K562 (cell line): Measurements from ENCODE around the gene XIRP1. TPM values are rescaled to one million over a fixed set of nuclear protein-coding genes. Genes with fewer than 3 reads are reported as not detected.
A peak's percentile ranks its signal among the peaks of the same experiment; 100 is the strongest.

Experiments
- ATAC-seq: fragments of 200-7000 bp; cut with Tn5 transposase; 3 replicates; pipeline ENCODE4 v1.9.1; 2020; ENCODE audit warnings: moderate library complexity
- BruUV-seq: library from RNA; stranded (reverse); fragments of 400-500 nt; replicated peaks from 2 replicates; lab custom pipeline; 2021; lab: Mats Ljungman, UMichigan
- CTCF ChIA-PET: fragments of 300-600 bp; formaldehyde crosslinking; extraction: SDS; loops from one replicate; lab custom pipeline; 2021; ENCODE audit warnings: low intra/inter-chr PET ratio; lab: Yijun Ruan, JAX
- POLR2A ChIA-PET: fragments of 300-600, 350-650 bp; sonication (Branson Sonifier 250); formaldehyde crosslinking; extraction: SDS; loops from one replicate; lab custom pipeline; 2021; ENCODE audit warnings: antibody characterized with exemption, inconsistent platforms; lab: Yijun Ruan, JAX
- DNase-seq, 4 experiments: peaks; one replicate each; pipeline versions ENCODE4 v3.0.0 to v3.0.0-alpha.2; 2011 to 2018; ENCODE audit warnings: low spot score in 3 of 4, mixed read lengths in 3 of 4; ENCODE audit errors: extremely low read depth in 1 of 4
- FAIRE-seq: peaks from 2 replicates; lab custom pipeline; 2011; peaks lifted over from hg19 to GRCh38; lab: Jason Lieb, UNC
- H2AFZ ChIP-seq: 2 replicates; pipeline ENCODE4 v1.6.0; 2011; ENCODE audit warnings: low read depth, low read length, control low read depth, inconsistent platforms
- H3K27ac ChIP-seq: fragments of 200-600 bp; 3 replicates; pipeline ENCODE4 v1.8.0; 2011; ENCODE audit warnings: low read depth, mild to moderate bottlenecking, control low read depth, inconsistent platforms, low read length, moderate library complexity, mixed read lengths; ENCODE audit errors: extremely low read depth
- H3K27me3 ChIP-seq, 2 experiments: fragments of 300-600 bp in 1 of 2; 2 replicates in 1 of 2; 3 replicates in 1 of 2; pipeline versions ENCODE4 v1.6.0 to v1.8.0; 2011; ENCODE audit warnings: inconsistent platforms in 2 of 2, low read length in 2 of 2, mild to moderate bottlenecking in 1 of 2, mixed read lengths in 1 of 2, moderate library complexity in 1 of 2; ENCODE audit not compliant: control insufficient read depth in 2 of 2, insufficient read depth in 2 of 2
- H3K36me3 ChIP-seq: fragments of 300-600 bp; 3 replicates; pipeline ENCODE4 v1.8.0; 2011; ENCODE audit warnings: mild to moderate bottlenecking, low read length, inconsistent platforms; ENCODE audit not compliant: control insufficient read depth, insufficient read depth
- H3K4me1 ChIP-seq, 2 experiments: fragments of 200-600 bp in 1 of 2; replicated peaks in 1 of 2; 2 replicates in 1 of 2; 3 replicates in 1 of 2; pipeline versions ENCODE4 v1.5.1 to v1.8.0; 2011; ENCODE audit warnings: inconsistent platforms in 2 of 2, low read length in 2 of 2, mild to moderate bottlenecking in 1 of 2, mixed read lengths in 1 of 2, moderate library complexity in 1 of 2; ENCODE audit not compliant: control insufficient read depth in 2 of 2, insufficient read depth in 2 of 2
- H3K4me2 ChIP-seq: 2 replicates; pipeline ENCODE4 v1.6.1; 2011; ENCODE audit warnings: low read length, control low read depth, inconsistent platforms, mixed read lengths; ENCODE audit not compliant: insufficient read depth
- H3K4me3 ChIP-seq: fragments of 200-600 bp; sonication (generic), shearing (Covaris generic); 2 replicates; pipeline ENCODE4 v1.5.1; 2016; ENCODE audit warnings: control low read depth, inconsistent platforms
- H3K79me2 ChIP-seq: fragments of 200-600 bp; 3 replicates; pipeline ENCODE4 v1.8.0; 2011; ENCODE audit warnings: low read length, inconsistent platforms; ENCODE audit not compliant: control insufficient read depth, insufficient read depth
- H3K9ac ChIP-seq, 2 experiments: 2 replicates each; pipeline versions ENCODE4 v1.6.0 to v1.6.1; 2011; ENCODE audit warnings: low read depth in 2 of 2, low read length in 2 of 2, control low read depth in 1 of 2, inconsistent platforms in 1 of 2, mild to moderate bottlenecking in 1 of 2, mixed read lengths in 1 of 2; ENCODE audit not compliant: insufficient read depth in 1 of 2
- H3K9me1 ChIP-seq: one replicate; pipeline ENCODE4 v1.6.0; 2011; ENCODE audit warnings: inconsistent platforms, mild to moderate bottlenecking, low read length, moderate library complexity; ENCODE audit not compliant: control insufficient read depth, insufficient read depth
- H3K9me3 ChIP-seq: replicated peaks from 2 replicates; pipeline ENCODE4 v1.5.1; 2011; ENCODE audit warnings: low read depth, low read length, inconsistent platforms; ENCODE audit not compliant: control insufficient read depth, insufficient read depth
- H4K20me1 ChIP-seq: replicated peaks from 2 replicates; pipeline ENCODE4 v1.6.1; 2011; ENCODE audit warnings: low read length, inconsistent platforms, mixed read lengths; ENCODE audit not compliant: control insufficient read depth, insufficient read depth
- ARNT ChIP-seq, 2 experiments: fragments of 450-650 bp; IDR thresholded peaks; 2 replicates each; pipeline ENCODE4 v1.6.1; 2016; ENCODE audit warnings: mild to moderate bottlenecking in 1 of 2
- CTCF ChIP-seq, 3 experiments: IDR thresholded peaks in 2 of 3; conservative IDR thresholded peaks in 1 of 3; 2 replicates each; pipeline ENCODE4 v1.5.1; 2011 to 2012; ENCODE audit warnings: low read length in 3 of 3, mild to moderate bottlenecking in 3 of 3, control low read depth in 2 of 3, improper control_type of control experiment in 1 of 3, inconsistent platforms in 1 of 3, low read depth in 1 of 3, mixed read lengths in 1 of 3, moderate library complexity in 1 of 3; ENCODE audit not compliant: insufficient read depth in 2 of 3
- ELK1 ChIP-seq: sonication (generic); formaldehyde crosslinking; IDR thresholded peaks from 2 replicates; pipeline ENCODE4 v1.8.1; 2022; ENCODE audit warnings: missing genetic modification reagents
- ETV6 ChIP-seq, 3 experiments: fragments of 150-350 bp in 1 of 3; sonication (generic) in 1 of 3; formaldehyde crosslinking in 1 of 3; IDR thresholded peaks; 2 replicates each; pipeline versions ENCODE4 v1.6.1 to v1.8.0; 2014 to 2022; ENCODE audit warnings: borderline replicate concordance in 2 of 3, low read depth in 2 of 3, antibody characterized with exemption in 1 of 3, low read length in 1 of 3, mild to moderate bottlenecking in 1 of 3, missing genetic modification reagents in 1 of 3
- GATAD2B ChIP-seq: fragments of 450-650 bp; IDR thresholded peaks from 2 replicates; pipeline ENCODE4 v1.6.1; 2017; ENCODE audit warnings: mild to moderate bottlenecking, borderline replicate concordance
- JUND ChIP-seq, 2 experiments: IDR thresholded peaks; 2 replicates in 1 of 2; 3 replicates in 1 of 2; pipeline ENCODE4 v1.6.1; 2011; ENCODE audit warnings: borderline replicate concordance in 2 of 2, low read depth in 2 of 2, low read length in 2 of 2, improper control_type of control experiment in 1 of 2, missing biosample characterization in 1 of 2, missing genetic modification characterization in 1 of 2, missing genetic modification reagents in 1 of 2
- NR3C1 ChIP-seq: sonication (generic); formaldehyde crosslinking; IDR thresholded peaks from 2 replicates; pipeline ENCODE4 v1.8.1; 2022; ENCODE audit warnings: missing genetic modification reagents
- SMC3 ChIP-seq: conservative IDR thresholded peaks from 2 replicates; pipeline ENCODE4 v1.6.1; 2011; ENCODE audit warnings: low read depth, low read length, improper control_type of control experiment; ENCODE audit not compliant: insufficient read depth
- ZC3H4 ChIP-seq: sonication (generic); formaldehyde crosslinking; IDR thresholded peaks from 2 replicates; pipeline ENCODE4 v1.9.0; 2021; ENCODE audit warnings: missing genetic modification reagents, borderline replicate concordance
- ZNF197 ChIP-seq: fragments of 200-800 bp; sonication (Bioruptor generic); IDR thresholded peaks from 2 replicates; pipeline ENCODE4 v1.6.1; 2016; ENCODE audit warnings: low read depth, missing genetic modification characterization, missing compliant biosample characterization
- ZNF239 ChIP-seq: fragments of 250-450 bp; sonication (Bioruptor Pico); IDR thresholded peaks from 2 replicates; pipeline ENCODE4 v1.4.0; 2020; ENCODE audit warnings: mild to moderate bottlenecking
- ZNF707 ChIP-seq: fragments of 250-450 bp; sonication (Bioruptor Pico); conservative IDR thresholded peaks from 2 replicates; pipeline ENCODE4 v1.8.0; 2022; ENCODE audit warnings: inconsistent platforms, mild to moderate bottlenecking, moderate library complexity
- WGBS: fragments of 100-300 bp; shearing (Covaris generic); methylation state at CpG from one replicate; pipeline ENCODE4 v1.1.6; 2016; ENCODE audit warnings: low coverage, mixed read lengths; ENCODE audit not compliant: insufficient coverage; ENCODE audit errors: missing lambda C conversion rate; 5-methylcytosine and 5-hydroxymethylcytosine counted together
- in situ Hi-C: fragments of 300-500 bp; cut with MboI; formaldehyde crosslinking; loops from 4 replicates; pipeline ENCODE4 v1.15.0; 2018; ENCODE audit warnings: inconsistent platforms, mixed read lengths
- intact Hi-C: fragments of 100-400 bp; cut with micrococcal nuclease; formaldehyde crosslinking; loops from 2 replicates; pipeline ENCODE4 v1.14.2; 2022
- polyA plus RNA-seq, 8 experiments: library from polyadenylated mRNA; depleted of rRNA in 4 of 8; stranded (reverse) in 5 of 8; unstranded in 3 of 8; fragments of >200 nt; fragmentation: Nextera tagmentation in 2 of 8; fragmentation: Illumina TruSeq in 1 of 8; extraction: Ambion mirVana in 2 of 8; extraction: Trizol in 1 of 8; gene quantifications; 2 replicates each; pipeline versions ENCODE4 v1.2.1 to v1.2.3, GENCODE V29; 2011 to 2014; ENCODE audit warnings: inconsistent platforms in 1 of 8, missing spikeins in 1 of 8
- total RNA-seq, 7 experiments: library from RNA; depleted of rRNA in 6 of 7; stranded (reverse); fragments of >200 nt in 6 of 7; fragmentation: Illumina TruSeq in 2 of 7; extraction: Trizol in 2 of 7; gene quantifications; 2 replicates each; pipeline versions ENCODE4 v1.2.1 to v1.2.3, GENCODE V29; 2011 to 2021; ENCODE audit warnings: low replicate concordance in 1 of 7

XIRP1 gene
- total and polyA plus RNA-seq, 9 of the 15 experiments (the other 6 are each of a cell fraction or from before 2014, with no cell fraction given), result 0.03 to 0.27 (median 0.08) TPM; not detected in 3

- POLR2A ChIA-PET, result interaction anchor here (0.6 to 2.5 kb wide), 9 partner anchors 9 to 121 kb away, joined by 3 to 17 read pairs (median 4); no protein-coding TSS in a partner anchor
- Histone ChIP-seq H3K4me3 (no peak overlapping the region), H2AFZ (no peak overlapping the region), H3K9me1 (no peaks in the 10 kb centered on the region), H4K20me1 (peaks cover 12% of the 10 kb centered on the region), H3K79me2 (no peaks in the 10 kb centered on the region), H3K36me3 (peaks cover 19% of the 10 kb centered on the region; the same call in 2 of the 3 replicates)
- intact Hi-C loops, result no loop called here
- no peak for TF ChIP-seq SMC3
- TF ChIP-seq JUND (IDR thresholded peaks at IDR 0.05; ENCODE audit: borderline replicate concordance, low read depth, low read length), result no peak
- no peak for TF ChIP-seq JUND (tag; IDR thresholded peaks at IDR 0.05; ENCODE audit: borderline replicate concordance, low read depth, low read length)
- TF ChIP-seq GATAD2B, result no peak
- no peak for TF ChIP-seq NR3C1
- no peak for TF ChIP-seq ZNF707 (CRISPR knock-in tag)
- TF ChIP-seq ZNF197 (CRISPR knock-in tag), result no peak
- no peak for TF ChIP-seq ARNT (IDR thresholded peaks at IDR 0.05)
- TF ChIP-seq ZNF239 (CRISPR knock-in tag), result peak; percentile 76
- no peak for TF ChIP-seq ELK1
- 0 out of 2 replicates have a peak, but pooled peaks have one; percentile 39 for TF ChIP-seq ZC3H4
- peak in 1 of 3 experiments; percentile 6; a peak in 2 of 6 replicates for TF ChIP-seq CTCF (IDR thresholded peaks at IDR 0.05 in 2 of 3, conservative IDR thresholded peaks at IDR 0.05 in 1 of 3; ENCODE audit: insufficient read depth in 2 of 3, low read depth in 1 of 3, low read length in 3 of 3)
- TF ChIP-seq ETV6 (IDR thresholded peaks at IDR 0.05; ENCODE audit: borderline replicate concordance in 1 of 2, low read depth in 2 of 2, low read length in 1 of 2), result no peak
- TF ChIP-seq ETV6 (CRISPR knock-in tag; IDR thresholded peaks at IDR 0.05; ENCODE audit: borderline replicate concordance), result no peak
- TF ChIP-seq, all 486 proteins: peak for 3
- in situ Hi-C loops, result no loop called here
- Histone ChIP-seq H3K27me3 (peaks cover 0 to 9% of the 10 kb centered on the region in 2 experiments; a peak in 1 of 5 replicates), H3K4me1 (peaks cover 8 to 22% of the 10 kb centered on the region in 2 experiments; a peak in 4 of 5 replicates), H3K9me3 (no peaks in the 10 kb centered on the region), H3K4me2 (no peak overlapping the region), H3K27ac (no peak overlapping the region), H3K9ac (peak overlapping the region in 1 of 2 experiments; percentile 47; a peak in 2 of 4 replicates)
- CTCF ChIA-PET, result no interaction called here
- no peak for DNase-seq
- no peak for FAIRE-seq
- no TSS peak for BruUV-seq
- 67% methylated on average over 21 of the region's 21 CpGs for WGBS
- ATAC-seq, result no peak
Observed at GRCh38 chr3:39136533-39137434, 55.6 kb downstream of the XIRP1 start.
